T-cell (primary cell): ENCODE measurements around the gene ANKRD22. TPM values are rescaled to one million over a fixed set of nuclear protein-coding genes. Genes with fewer than 3 reads are reported as not detected.

Experiments
- ATAC-seq, 4 experiments: fragments of 200-7000 bp in 3 of 4; fragments of 150-1000 bp in 1 of 4; cut with Tn5 transposase; replicated peaks in 1 of 4; 1 replicate in 3 of 4; 2 replicates in 1 of 4; pipeline ENCODE4 v1.10.0; 2021; ENCODE audit warnings: moderate library complexity in 3 of 4, mild to moderate bottlenecking in 2 of 4, moderate number of reproducible peaks in 1 of 4
- CTCF ChIA-PET, 2 donors: fragments of 300-600 bp; sonication (Branson Sonifier 250); formaldehyde crosslinking; loops; one replicate each; lab custom pipeline; 2022; ENCODE audit warnings: antibody characterized with exemption in 2 of 2; lab: Charles Lee
- POLR2A ChIA-PET, 2 donors: fragments of 300-600 bp; sonication (Branson Sonifier 250); formaldehyde crosslinking; loops; one replicate each; lab custom pipeline; 2022; ENCODE audit warnings: antibody characterized with exemption in 2 of 2; lab: Charles Lee
- DNase-seq, 35 experiments: peaks; one replicate each; pipeline versions ENCODE4 v3.0.0 to v3.0.0-alpha.2; 2013 to 2023
- H3K27ac ChIP-seq: one replicate; pipeline ENCODE4 v1.5.1; 2013; ENCODE audit warnings: low read length
- H3K27me3 ChIP-seq, 2 experiments: replicated peaks in 1 of 2; 1 replicate in 1 of 2; 2 replicates in 1 of 2; pipeline versions ENCODE4 v1.6.1 to v1.7.0; 2013; ENCODE audit warnings: low read length in 1 of 2, mixed read lengths in 1 of 2; ENCODE audit not compliant: control insufficient read depth in 2 of 2, insufficient read depth in 2 of 2; ENCODE audit errors: extremely low read depth in 1 of 2
- H3K36me3 ChIP-seq, 2 donors: 1 replicate in 1 of 2; 2 replicates in 1 of 2; pipeline versions ENCODE4 v1.6.1 to v1.7.0; 2013; ENCODE audit warnings: low read length in 1 of 2; ENCODE audit not compliant: control insufficient read depth in 2 of 2, insufficient read depth in 1 of 2; ENCODE audit errors: extremely low read depth in 1 of 2
- H3K4me1 ChIP-seq, 2 experiments: 1 replicate in 1 of 2; 2 replicates in 1 of 2; pipeline versions ENCODE4 v1.6.1 to v1.7.0; 2013; ENCODE audit warnings: low read length in 2 of 2, mixed read lengths in 1 of 2; ENCODE audit not compliant: insufficient read depth in 2 of 2, control insufficient read depth in 1 of 2; ENCODE audit errors: extremely low read depth in 1 of 2
- H3K4me3 ChIP-seq, 2 donors: 1 replicate in 1 of 2; 2 replicates in 1 of 2; pipeline versions ENCODE4 v1.5.1 to v1.7.0; 2013; ENCODE audit warnings: mild to moderate bottlenecking in 2 of 2, low read length in 1 of 2, moderate library complexity in 1 of 2; ENCODE audit not compliant: control insufficient read depth in 1 of 2; ENCODE audit errors: extremely low read depth in 1 of 2
- H3K9me3 ChIP-seq: 2 replicates; pipeline ENCODE4 v1.7.0; 2013
- H3K27ac Mint-ChIP-seq, 2 donors: one replicate each; pipeline ENCODE4 v1.8.0; 2020 to 2021; ENCODE audit warnings: mild to moderate bottlenecking in 2 of 2, mixed read lengths in 2 of 2
- H3K27me3 Mint-ChIP-seq, 2 donors: one replicate each; pipeline ENCODE4 v1.8.0; 2021 to 2022; ENCODE audit warnings: mixed read lengths in 2 of 2
- H3K36me3 Mint-ChIP-seq: one replicate; pipeline ENCODE4 v1.8.0; 2021; ENCODE audit warnings: mixed read lengths
- H3K4me1 Mint-ChIP-seq, 3 donors: one replicate each; pipeline ENCODE4 v1.8.0; 2020 to 2022; ENCODE audit warnings: mixed read lengths in 3 of 3, mild to moderate bottlenecking in 1 of 3
- H3K4me3 Mint-ChIP-seq, 3 donors: one replicate each; pipeline ENCODE4 v1.8.0; 2020 to 2022; ENCODE audit warnings: mild to moderate bottlenecking in 3 of 3, mixed read lengths in 3 of 3, moderate library complexity in 3 of 3
- H3K9me3 Mint-ChIP-seq, 3 donors: one replicate each; pipeline ENCODE4 v1.8.0; 2020 to 2022; ENCODE audit warnings: mixed read lengths in 3 of 3
- WGBS: methylation state at CpG from one replicate; pipeline ENCODE4 v1.1.5; 2013; ENCODE audit warnings: missing lambda C conversion rate; ENCODE audit not compliant: insufficient coverage; 5-methylcytosine and 5-hydroxymethylcytosine counted together
- total RNA-seq, 35 experiments: library from RNA in 6 of 35; stranded (reverse) in 6 of 35; fragments of 120-200 nt in 1 of 35; gene quantifications; one replicate each; pipeline versions ENCODE4 v1.2.1 to v1.2.4 and lab custom pipeline; 2013 to 2026

Gene ANKRD22
- total RNA-seq, 5 donors from 2014 or later (not counting 1 experiment from before 2014, with no cell fraction given) = not detected

GRCh38 chr10:88832376-88832775 is 19.3 kb downstream of the ANKRD22 start:
- no peaks in the 10 kb centered on the region for H3K36me3 Mint-ChIP-seq
- Histone ChIP-seq H3K9me3 (no peaks in the 10 kb centered on the region), H3K4me1 (peaks cover 24 to 42% of the 10 kb centered on the region in 2 experiments), H3K4me3 (no peak overlapping the region), H3K36me3 (no peaks in the 10 kb centered on the region), H3K27me3 (no peaks in the 10 kb centered on the region), H3K27ac (no peak overlapping the region)
- ATAC-seq = no peak
- ChIA-PET CTCF (interaction anchor here (1.2 to 2.3 kb wide), 7 partner anchors 11 to 249 kb away, joined by 3 to 15 read pairs (median 6); partner anchors contain the start of gene RNLS (in 1 of the 2)), POLR2A (interaction anchor here in 1 of 2 donors (0.5 kb wide), 1 partner anchor 9 kb away, joined by 3 read pairs; no protein-coding TSS in a partner anchor)
- peaks cover 44 to 50% (median 48%) of the 10 kb centered on the region in 3 donors for H3K4me1 Mint-ChIP-seq
- H3K9me3 Mint-ChIP-seq = no peaks in the 10 kb centered on the region
- H3K27ac Mint-ChIP-seq = no peak overlapping the region
- no peak overlapping the region for H3K4me3 Mint-ChIP-seq
- no peak for DNase-seq
- H3K27me3 Mint-ChIP-seq = no peaks in the 10 kb centered on the region

GRCh38 chr10:88831709-88832108 is 19.9 kb downstream of the ANKRD22 start:
- H3K4me1 Mint-ChIP-seq = peaks cover 51 to 56% (median 54%) of the 10 kb centered on the region in 3 donors
- H3K4me1 ChIP-seq = peaks cover 28 to 47% of the 10 kb centered on the region in 2 experiments
- POLR2A ChIA-PET = interaction anchor here in 1 of 2 donors (0.6 kb wide), 1 partner anchor 965 kb away, joined by 4 read pairs; no protein-coding TSS in a partner anchor

GRCh38 chr10:88830643-88831268 is 20.9 kb downstream of the ANKRD22 start:
- ChIA-PET POLR2A (interaction anchor here in 1 of 2 donors (0.6 kb wide), 1 partner anchor 964 kb away, joined by 4 read pairs; no protein-coding TSS in a partner anchor), CTCF (interaction anchor here (1.3 to 2.3 kb wide), 5 partner anchors 9 to 248 kb away, joined by 4 to 15 read pairs (median 6); partner anchors contain the start of gene RNLS (in 1 of the 2))
- no peaks in the 10 kb centered on the region for H3K36me3 Mint-ChIP-seq
- H3K36me3 ChIP-seq = no peaks in the 10 kb centered on the region
- H3K4me1 Mint-ChIP-seq = peaks cover 60 to 66% (median 64%) of the 10 kb centered on the region in 3 donors
- H3K4me3 Mint-ChIP-seq = peak overlapping the region in 1 of 3 donors; percentile 34
- no peak overlapping the region for H3K27ac ChIP-seq
- H3K9me3 Mint-ChIP-seq = no peaks in the 10 kb centered on the region
- H3K4me3 ChIP-seq = no peak overlapping the region
- WGBS = 59% methylated on average over 6 of the region's 9 CpGs
- no peaks in the 10 kb centered on the region for H3K9me3 ChIP-seq
- ATAC-seq (no peak), DNase-seq (no peak)
- H3K27me3 ChIP-seq = no peaks in the 10 kb centered on the region
- peaks cover 37 to 55% of the 10 kb centered on the region in 2 experiments for H3K4me1 ChIP-seq
- H3K27me3 Mint-ChIP-seq = no peaks in the 10 kb centered on the region
- peak overlapping the region; percentile 41 to 72 for H3K27ac Mint-ChIP-seq

More at GRCh38 chr10:88831709-88832108, 19.9 kb downstream of the ANKRD22 start:
- no peak overlapping the region for H3K27ac ChIP-seq
- ATAC-seq (peak; percentile 64 to 80 (median 75)), DNase-seq (peak in 33 of 35 experiments; percentile 22 to 75 (median 46))
- no peaks in the 10 kb centered on the region for H3K9me3 ChIP-seq
- H3K4me3 ChIP-seq = no peak overlapping the region
- H3K27me3 ChIP-seq = no peaks in the 10 kb centered on the region
- H3K4me3 Mint-ChIP-seq = peak overlapping the region in 2 of 3 donors; percentile 11 to 34
- no peaks in the 10 kb centered on the region for H3K9me3 Mint-ChIP-seq
- peak overlapping the region; percentile 4 to 23 for H3K27ac Mint-ChIP-seq
- H3K27me3 Mint-ChIP-seq = no peaks in the 10 kb centered on the region
- CTCF ChIA-PET = interaction anchor here (0.5 to 2.3 kb wide), 6 partner anchors 10 to 503 kb away, joined by 4 to 15 read pairs (median 6); partner anchors contain the start of gene RNLS (in 1 of the 2)
- H3K36me3 ChIP-seq = no peaks in the 10 kb centered on the region
- no peaks in the 10 kb centered on the region for H3K36me3 Mint-ChIP-seq
- 0% methylated on average over 4 of the region's 8 CpGs for WGBS

GRCh38 chr10:88828310-88828709 is 23.3 kb downstream of the ANKRD22 start:
- Histone ChIP-seq H3K4me1 (peaks cover 41 to 58% of the 10 kb centered on the region in 2 experiments), H3K27ac (no peak overlapping the region), H3K4me3 (no peak overlapping the region), H3K9me3 (no peaks in the 10 kb centered on the region), H3K27me3 (no peaks in the 10 kb centered on the region), H3K36me3 (no peaks in the 10 kb centered on the region)
- CTCF ChIA-PET = interaction anchor here (0.5 to 2.5 kb wide), 6 partner anchors 8 to 268 kb away, joined by 3 to 17 read pairs (median 4); no protein-coding TSS in a partner anchor
- POLR2A ChIA-PET = interaction anchor here in 1 of 2 donors (0.8 kb wide), 1 partner anchor 261 kb away, joined by 3 read pairs; no protein-coding TSS in a partner anchor
- WGBS = no CpG with 5 or more reads among the region's 1 CpG
- Mint-ChIP-seq H3K27me3 (no peaks in the 10 kb centered on the region), H3K4me3 (no peak overlapping the region), H3K27ac (no peak overlapping the region), H3K36me3 (no peaks in the 10 kb centered on the region), H3K9me3 (peaks cover 0 to 4% (median 0%) of the 10 kb centered on the region in 3 donors), H3K4me1 (peaks cover 72 to 78% (median 76%) of the 10 kb centered on the region in 3 donors)
- ATAC-seq (no peak), DNase-seq (no peak)

GRCh38 chr10:88827671-88828070 is 24.0 kb downstream of the ANKRD22 start:
- Mint-ChIP-seq H3K36me3 (no peaks in the 10 kb centered on the region), H3K4me1 (peaks cover 68 to 77% (median 74%) of the 10 kb centered on the region in 3 donors), H3K27ac (no peak overlapping the region), H3K27me3 (no peaks in the 10 kb centered on the region), H3K4me3 (no peak overlapping the region), H3K9me3 (peaks cover 0 to 4% (median 0%) of the 10 kb centered on the region in 3 donors)
- ChIA-PET POLR2A (no interaction called here), CTCF (interaction anchor here (0.5 to 2.5 kb wide), 8 partner anchors 8 to 267 kb away, joined by 3 to 17 read pairs (median 4); no protein-coding TSS in a partner anchor)
- Histone ChIP-seq H3K27me3 (no peaks in the 10 kb centered on the region), H3K4me1 (peaks cover 37 to 52% of the 10 kb centered on the region in 2 experiments), H3K36me3 (no peaks in the 10 kb centered on the region), H3K4me3 (no peak overlapping the region), H3K27ac (no peak overlapping the region), H3K9me3 (no peaks in the 10 kb centered on the region)
- WGBS = no CpG with 5 or more reads among the region's 2 CpGs
- ATAC-seq (no peak), DNase-seq (no peak)

- DNase-seq (peak in 1 of 35 experiments; percentile 10), ATAC-seq (peak; percentile 25 to 42 (median 32))
- Mint-ChIP-seq H3K27ac (peak overlapping the region; percentile 97), H3K27me3 (no peaks in the 10 kb centered on the region), H3K36me3 (no peaks in the 10 kb centered on the region), H3K9me3 (peaks cover 0 to 4% (median 0%) of the 10 kb centered on the region in 3 donors), H3K4me1 (peaks cover 70 to 75% (median 72%) of the 10 kb centered on the region in 3 donors), H3K4me3 (peak overlapping the region; percentile 0 to 49 (median 45))
- H3K27ac ChIP-seq = peak overlapping the region; percentile 78
- no peaks in the 10 kb centered on the region for H3K36me3 ChIP-seq
- ChIA-PET CTCF (interaction anchor here (0.9 to 2.5 kb wide), 5 partner anchors 9 to 106 kb away, joined by 3 to 17 read pairs (median 7); no protein-coding TSS in a partner anchor), POLR2A (no interaction called here)
- no peaks in the 10 kb centered on the region for H3K27me3 ChIP-seq
- H3K4me3 ChIP-seq = no peak overlapping the region
- 22% methylated on average over 3 of the region's 4 CpGs for WGBS
- H3K4me1 ChIP-seq = peaks cover 30 to 47% of the 10 kb centered on the region in 2 experiments
- no peaks in the 10 kb centered on the region for H3K9me3 ChIP-seq
Observed at GRCh38 chr10:88826388-88826787, 25.3 kb downstream of the ANKRD22 start.
